HG03196 (cell line): ENCODE data around the gene UTRN.
A peak's percentile ranks its signal among the peaks of the same experiment; 100 is the strongest.

Experiments
- ATAC-seq: cut with Tn5 transposase; IDR thresholded peaks from one replicate; pipeline ENCODE4 v1.9.1; 2021; ENCODE audit not compliant: unreplicated experiment

UTRN gene

DNA sequence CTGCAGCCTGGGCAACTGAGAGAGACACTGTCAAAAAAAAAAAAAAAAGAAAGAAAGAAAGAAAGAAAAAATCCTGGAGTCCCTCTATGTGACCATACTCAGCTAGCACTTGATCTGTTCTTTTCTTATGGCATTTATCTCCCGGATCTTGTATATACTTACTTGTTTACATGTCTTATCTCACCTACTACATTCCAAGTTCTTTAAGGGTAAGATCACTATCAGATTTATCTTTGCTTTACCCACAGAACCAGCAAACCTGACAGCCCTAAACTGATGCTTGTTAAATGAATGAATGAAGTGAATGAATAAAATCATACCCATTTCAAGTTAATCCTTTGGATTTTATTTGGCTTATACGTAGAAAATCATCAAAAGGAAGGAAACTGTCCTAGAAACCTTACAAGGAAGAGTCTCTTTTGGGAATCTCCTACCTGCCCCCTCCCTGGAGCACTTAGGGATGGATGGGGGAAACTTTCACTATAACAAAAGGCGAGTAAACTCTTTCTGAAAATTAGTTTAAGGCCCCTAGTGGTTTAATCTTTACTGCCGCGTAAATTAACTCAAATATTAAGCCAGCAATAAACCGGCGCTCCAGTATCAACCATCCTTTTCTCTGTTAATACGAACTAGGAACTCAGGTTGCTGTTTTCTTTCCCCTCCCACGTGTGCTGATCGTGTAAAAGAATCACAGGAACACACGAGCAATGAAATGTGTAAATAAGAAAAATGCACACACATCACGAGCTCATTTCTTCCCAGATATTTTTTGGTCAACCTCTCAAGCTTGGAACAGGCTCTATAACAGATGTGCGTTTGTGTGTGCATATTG is 1.3 kb upstream of the UTRN start:
- ATAC-seq, result no peak

- no peak for ATAC-seq
Observed at GRCh38 chr6:144284478-144284782, 705 bp upstream of the UTRN start.

GRCh38 chr6:144285548-144285797 is 338 bp downstream of the UTRN start:
- ATAC-seq, result peak; percentile 29

DNA sequence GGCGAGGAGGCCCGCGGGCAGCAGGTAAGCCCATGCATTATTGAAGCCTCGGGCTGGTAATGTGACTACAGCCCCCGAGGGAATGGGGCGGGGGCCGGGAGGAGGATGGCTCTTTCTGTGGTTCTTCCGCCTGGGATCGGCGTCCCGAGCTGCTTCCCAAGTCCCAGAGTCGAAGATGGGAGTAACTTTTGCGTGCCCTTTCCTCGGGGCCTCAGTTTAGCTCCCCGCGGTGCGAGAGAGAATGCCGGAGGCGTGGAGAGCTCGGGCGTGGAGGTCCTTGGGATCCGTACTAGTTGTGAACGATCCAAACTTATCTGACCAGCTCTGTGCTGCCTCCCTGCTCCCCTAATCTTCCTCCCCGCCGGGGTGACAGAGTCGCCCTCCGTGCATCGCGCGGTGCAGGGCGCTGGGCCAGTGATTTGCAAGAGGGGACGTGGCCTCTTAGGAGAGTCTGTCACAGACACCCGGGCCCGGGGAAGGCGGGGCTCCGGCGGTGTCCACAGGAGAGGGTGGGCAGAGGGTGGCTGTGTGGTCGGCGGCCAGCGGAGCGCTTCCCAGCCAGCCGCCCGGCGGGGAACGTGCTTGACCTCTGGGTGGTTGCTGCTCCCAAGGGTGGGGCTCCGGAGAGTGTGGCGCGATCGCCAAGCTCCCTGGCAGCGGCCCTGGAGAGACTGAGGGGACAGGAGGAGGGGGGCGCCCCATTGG is 815 bp downstream of the UTRN start:
- ATAC-seq, result no peak

DNA sequence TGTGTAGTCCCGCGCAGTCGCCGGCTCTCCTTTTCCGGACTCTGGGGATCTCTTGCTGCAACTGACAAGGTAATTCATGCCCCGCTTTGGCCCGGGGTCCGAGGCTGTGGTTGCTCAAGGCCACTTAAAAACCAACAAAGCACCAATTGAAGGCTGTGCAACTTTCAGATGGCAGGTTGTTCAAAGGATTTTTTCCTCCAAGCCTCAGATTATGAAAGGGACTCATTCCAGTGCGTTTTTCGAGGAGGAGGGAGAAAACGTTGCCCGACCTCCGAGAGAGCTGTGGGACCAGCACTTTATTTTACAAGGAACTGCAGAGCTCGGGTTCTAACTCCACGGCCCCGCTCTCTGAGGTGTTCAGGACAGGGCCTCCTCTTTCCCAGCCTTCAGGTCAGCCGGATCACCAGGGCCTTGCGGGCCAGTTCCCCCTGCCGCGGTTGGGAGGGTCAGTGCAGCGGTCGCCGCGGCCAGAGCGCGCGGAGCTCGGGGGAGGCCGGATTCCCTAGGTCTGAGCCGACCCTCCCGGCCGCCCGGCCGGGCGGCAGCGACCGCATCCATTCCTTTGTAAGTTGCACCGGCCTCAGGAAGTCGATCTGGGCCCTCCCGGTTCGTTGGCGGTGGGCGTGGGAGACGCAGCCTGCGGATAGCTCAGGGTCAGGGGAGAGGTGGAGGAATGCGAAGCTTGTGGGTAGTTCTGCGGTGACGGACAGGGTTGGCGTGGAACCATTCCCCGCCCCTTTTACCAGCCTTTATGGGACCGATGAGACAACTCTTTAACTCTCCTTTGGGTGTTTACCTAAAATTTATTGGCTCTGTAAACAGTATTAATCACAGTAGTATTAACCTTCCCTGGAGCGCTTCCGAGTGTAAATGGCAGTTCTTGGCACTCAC is 1.6 kb downstream of the UTRN start:
- ATAC-seq, result no peak

DNA sequence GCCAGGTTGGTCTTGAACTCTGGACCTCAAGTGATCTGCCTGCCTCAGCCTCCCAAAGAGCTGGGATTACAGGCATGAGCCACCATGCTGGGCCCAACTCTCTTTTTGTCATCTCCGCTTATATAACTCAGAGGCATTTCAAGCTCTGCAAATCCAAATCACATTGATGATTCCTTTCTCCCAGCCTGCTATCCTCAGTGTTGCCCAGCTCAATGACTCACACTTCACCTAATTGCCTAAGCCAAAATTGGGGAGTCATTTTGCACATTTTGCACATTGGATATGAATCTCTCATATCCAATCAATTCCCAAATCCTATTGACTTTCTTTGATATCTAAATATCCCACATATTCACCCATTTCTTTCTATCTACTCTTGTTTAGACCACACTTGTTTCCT is 3.9 kb downstream of the UTRN start:
- ATAC-seq, result no peak

- ATAC-seq, result no peak
Observed at GRCh38 chr6:144292372-144292771, 7.2 kb downstream of the UTRN start.

DNA sequence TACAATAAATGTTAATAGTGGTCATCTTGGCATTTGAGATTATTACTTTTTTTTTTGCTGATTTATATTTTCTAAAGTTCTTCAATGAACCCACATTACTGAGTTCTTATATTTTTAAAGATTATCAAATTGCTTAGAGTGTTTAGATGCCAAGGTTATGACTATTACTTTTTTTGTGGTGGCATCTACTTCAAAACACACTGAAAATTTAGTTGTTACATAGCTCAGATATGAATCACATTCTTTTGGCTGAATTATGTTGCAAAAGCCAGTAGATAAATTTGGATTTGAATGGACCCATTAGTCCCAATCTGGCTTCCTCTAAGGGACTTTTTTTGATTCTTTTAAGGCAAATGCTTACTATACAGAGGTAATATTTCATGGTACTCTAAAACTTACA is 8.9 kb downstream of the UTRN start:
- no peak for ATAC-seq

DNA sequence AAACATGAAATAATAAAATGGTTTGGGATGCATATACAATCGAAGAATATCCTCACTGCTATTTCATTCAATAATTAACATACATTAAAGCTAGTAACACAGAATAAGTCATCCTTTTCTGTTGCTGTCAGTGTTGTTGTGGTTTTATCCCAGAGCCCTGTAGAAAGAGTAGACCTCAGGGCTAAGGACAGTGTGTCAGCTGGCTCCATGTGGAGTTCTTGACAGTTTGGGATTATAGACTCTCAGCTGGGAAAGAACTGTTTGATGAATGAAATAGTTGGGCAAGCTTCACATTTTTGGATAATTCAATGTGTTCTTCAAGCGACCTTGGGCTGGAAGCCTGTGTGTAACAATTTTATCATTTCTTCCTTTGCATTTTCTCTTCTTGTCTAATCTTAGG is 10.1 kb downstream of the UTRN start:
- ATAC-seq, result no peak

- no peak for ATAC-seq
Observed at GRCh38 chr6:144295981-144296767, 11.0 kb downstream of the UTRN start.

- ATAC-seq, result no peak
Observed at GRCh38 chr6:144296973-144297372, 11.8 kb downstream of the UTRN start.

GRCh38 chr6:144297511-144298100 is 12.5 kb downstream of the UTRN start:
- no peak for ATAC-seq

GRCh38 chr6:144298194-144298593 is 13.1 kb downstream of the UTRN start:
- ATAC-seq, result no peak

DNA sequence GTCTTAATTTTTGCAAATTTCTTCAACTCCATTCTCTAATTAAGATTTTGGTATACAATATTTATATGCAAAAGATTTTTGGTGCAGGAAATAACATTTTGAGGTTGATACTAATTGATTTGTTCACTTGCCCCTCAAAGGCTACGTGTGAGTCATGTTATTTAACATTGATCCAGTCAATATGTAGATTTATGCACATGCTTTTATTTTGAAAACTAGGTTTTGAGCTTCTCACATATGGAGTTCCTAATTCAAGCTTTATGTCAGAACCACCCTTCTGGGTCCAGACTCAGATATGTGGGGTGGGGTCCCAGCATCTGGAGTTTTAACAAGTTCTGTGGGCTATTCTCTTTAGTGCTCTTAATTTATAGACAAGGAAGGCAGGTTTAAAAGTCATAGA is 13.8 kb downstream of the UTRN start:
- ATAC-seq, result no peak

DNA sequence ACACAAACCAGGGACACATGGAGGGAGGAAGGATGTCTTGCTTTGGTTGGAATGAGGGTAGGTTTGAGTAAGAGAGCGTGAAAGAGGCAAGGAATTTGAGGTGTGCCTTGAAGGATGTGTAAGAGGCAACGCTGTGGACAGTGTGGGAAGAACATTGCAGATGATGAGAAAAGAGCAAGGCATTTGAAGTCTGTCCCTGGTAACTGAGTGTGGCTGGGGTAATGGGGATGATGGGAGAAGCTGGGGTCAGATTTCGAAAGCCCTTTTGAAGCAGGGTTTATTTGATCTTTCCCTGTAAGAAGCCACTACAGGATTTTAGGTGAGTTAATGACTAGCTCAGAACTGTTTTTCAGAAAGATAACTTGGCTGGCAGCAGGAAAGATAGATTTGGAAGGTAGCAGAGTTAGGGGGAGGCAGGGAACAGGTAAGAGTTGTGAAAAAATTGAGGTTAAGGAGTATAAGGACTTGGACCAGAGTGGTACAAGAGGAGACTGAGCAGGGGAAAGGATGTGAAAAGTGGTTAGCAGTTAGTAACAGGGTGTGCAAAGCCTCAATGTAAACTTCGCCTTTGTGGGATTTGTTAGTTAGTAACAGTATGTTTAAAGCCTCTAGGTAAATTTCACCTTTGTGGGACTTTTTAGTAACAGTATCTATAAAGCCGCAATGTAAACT is 17.7 kb downstream of the UTRN start:
- ATAC-seq, result no peak

DNA sequence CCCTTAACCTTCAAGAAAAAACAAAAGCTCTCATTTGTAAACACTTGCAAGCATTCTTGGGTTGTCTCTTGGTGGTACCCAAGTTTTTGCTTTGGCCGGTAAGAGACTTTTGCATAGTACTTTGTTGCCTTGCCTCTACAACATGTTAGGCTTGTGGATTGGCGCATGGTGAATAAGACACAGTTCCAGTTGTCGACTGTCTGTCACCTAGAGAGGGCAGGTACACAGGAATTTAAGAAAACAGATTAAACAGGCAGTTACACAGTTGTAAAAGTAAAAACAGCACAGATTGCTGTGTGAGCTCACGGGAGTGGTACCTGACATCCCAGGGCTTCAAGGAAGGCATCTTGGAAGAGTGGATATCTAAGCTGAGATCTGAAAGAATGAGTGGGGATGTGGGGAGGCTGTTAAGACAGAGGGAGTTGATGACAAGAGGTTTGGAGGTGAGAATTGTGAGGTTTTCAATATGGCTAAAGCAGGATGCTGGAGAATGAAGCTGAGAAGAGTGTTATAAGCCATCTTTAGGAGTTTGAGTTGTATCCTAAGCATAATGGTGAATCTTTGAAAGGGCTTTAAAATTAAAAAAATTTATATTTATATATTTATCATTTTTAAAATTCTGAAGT is 19.2 kb downstream of the UTRN start:
- ATAC-seq, result no peak

DNA sequence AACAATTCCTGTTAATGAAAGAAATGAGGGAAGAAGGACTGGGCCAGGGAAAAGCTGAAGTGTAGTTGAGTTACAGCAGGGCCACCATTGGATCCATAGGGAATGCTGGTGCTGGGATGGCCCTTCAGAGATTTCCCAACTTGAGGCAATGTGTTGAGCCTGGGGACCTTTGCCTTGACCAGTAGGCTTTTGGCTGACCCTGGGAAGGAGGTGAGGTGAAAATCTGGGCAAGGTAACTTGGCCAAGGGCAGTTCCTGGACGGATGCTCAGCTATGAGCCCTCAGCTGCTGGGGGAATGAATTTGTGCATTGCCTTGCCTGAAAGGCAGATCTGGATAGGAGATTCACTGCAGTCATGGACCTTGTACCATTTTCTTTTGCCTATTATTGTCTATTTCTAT is 20.4 kb downstream of the UTRN start:
- peak; percentile 29 for ATAC-seq

DNA sequence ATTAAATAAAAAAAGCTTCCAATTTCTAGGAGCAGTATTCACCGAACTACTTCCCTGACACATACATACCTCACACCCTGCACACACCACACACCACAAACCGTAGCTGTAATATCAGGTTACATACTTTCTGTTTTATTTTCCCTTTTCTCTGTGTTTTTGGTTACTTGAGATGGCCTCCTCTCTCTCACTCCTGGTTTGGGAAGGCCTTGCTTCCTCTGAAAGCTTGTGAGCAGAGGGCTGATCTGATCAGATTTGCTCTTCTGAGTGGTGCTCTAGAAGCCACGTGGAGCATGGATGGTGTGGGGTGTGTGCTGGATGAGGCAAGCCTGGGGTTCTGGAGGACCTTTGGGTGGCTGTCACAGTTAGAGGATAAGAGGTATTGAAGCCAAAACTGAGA is 20.9 kb downstream of the UTRN start:
- peak; percentile 94 for ATAC-seq

GRCh38 chr6:144307880-144308279 is 22.7 kb downstream of the UTRN start:
- no peak for ATAC-seq

GRCh38 chr6:144310765-144311164 is 25.6 kb downstream of the UTRN start:
- no peak for ATAC-seq
